ENCODE results near the gene ARHGEF19. TPM values are rescaled to one million over a fixed set of nuclear protein-coding genes. Genes with fewer than 3 reads are reported as not detected.

The ARHGEF19 gene
- total and polyA plus RNA-seq, 2 experiments from 2014 or later, result 21.0 to 24.8 TPM

- no peaks in the 10 kb centered on the region for H4K20me1 ChIP-seq (ENCODE audit: insufficient read depth, poor library complexity, severe bottlenecking)
- H3K4me1 ChIP-seq (ENCODE audit: insufficient read depth), result peaks cover 13% of the 10 kb centered on the region
- TF ChIP-seq EZH2phosphoT487 (IDR thresholded peaks at IDR 0.05; ENCODE audit: low read depth, severe bottlenecking, unreplicated experiment), result no peak
- H2AFZ ChIP-seq, result no peak overlapping the region
- H3K27ac ChIP-seq, result no peak overlapping the region
- no peaks in the 10 kb centered on the region for H3K9me2 ChIP-seq (replicated peaks; ENCODE audit: insufficient read depth)
- H3K79me2 ChIP-seq, result no peaks in the 10 kb centered on the region
- no peaks in the 10 kb centered on the region for H3K9me3 ChIP-seq (ENCODE audit: low read depth)
- H3K36me3 ChIP-seq (replicated peaks; ENCODE audit: insufficient read depth, low read depth), result no peaks in the 10 kb centered on the region
- no peaks in the 10 kb centered on the region for H3K27me3 ChIP-seq
- no peak overlapping the region for H3K4me3 ChIP-seq
- 81% methylated on average over 8 of the region's 8 CpGs for WGBS (ENCODE audit: low lambda C conversion rate, missing lambda C conversion rate)
- no peak overlapping the region for H3K4me2 ChIP-seq
- no peak for DNase-seq (ENCODE audit: low spot score)
These were observed 30.8 kb upstream of the ARHGEF19 start for GRCh38 chr1:16243215-16243610.

GRCh38 chr1:16242556-16243214 lies 30.2 kb upstream of the ARHGEF19 start:
- no peak for TF ChIP-seq EZH2 (IDR thresholded peaks at IDR 0.05; ENCODE audit: borderline replicate concordance)
- no peak for TF ChIP-seq CTCF (IDR thresholded peaks at IDR 0.05; ENCODE audit: poor library complexity)
- TF ChIP-seq EZH2phosphoT487 (IDR thresholded peaks at IDR 0.05; ENCODE audit: low read depth, severe bottlenecking, unreplicated experiment), result no peak
- no peaks in the 10 kb centered on the region for H3K9me3 ChIP-seq (ENCODE audit: low read depth)
- H3K36me3 ChIP-seq (replicated peaks; ENCODE audit: insufficient read depth, low read depth), result no peaks in the 10 kb centered on the region
- 90% methylated on average over 17 of the region's 17 CpGs for WGBS (ENCODE audit: low lambda C conversion rate, missing lambda C conversion rate)
- no peak overlapping the region for H3K4me3 ChIP-seq
- no peak overlapping the region for H3K4me2 ChIP-seq
- peaks cover 12% of the 10 kb centered on the region for H3K4me1 ChIP-seq (ENCODE audit: insufficient read depth)
- no peaks in the 10 kb centered on the region for H3K9me2 ChIP-seq (replicated peaks; ENCODE audit: insufficient read depth)
- H4K20me1 ChIP-seq (ENCODE audit: insufficient read depth, poor library complexity, severe bottlenecking), result no peaks in the 10 kb centered on the region
- no peak overlapping the region for H3K27ac ChIP-seq
- DNase-seq (ENCODE audit: low spot score), result no peak
- no peaks in the 10 kb centered on the region for H3K27me3 ChIP-seq
- H3K79me2 ChIP-seq, result no peaks in the 10 kb centered on the region
- H2AFZ ChIP-seq, result no peak overlapping the region

GRCh38 chr1:16241221-16241708 lies 28.8 kb upstream of the ARHGEF19 start:
- no peak overlapping the region for H3K27ac ChIP-seq
- H2AFZ ChIP-seq, result no peak overlapping the region
- H4K20me1 ChIP-seq (ENCODE audit: insufficient read depth, poor library complexity, severe bottlenecking), result no peaks in the 10 kb centered on the region
- DNase-seq (ENCODE audit: low spot score), result no peak
- no peak overlapping the region for H3K4me3 ChIP-seq
- H3K4me2 ChIP-seq, result no peak overlapping the region
- H3K9me2 ChIP-seq (replicated peaks; ENCODE audit: insufficient read depth), result no peaks in the 10 kb centered on the region
- 85% methylated on average over 10 of the region's 10 CpGs for WGBS (ENCODE audit: low lambda C conversion rate, missing lambda C conversion rate)
- peaks cover 17% of the 10 kb centered on the region for H3K4me1 ChIP-seq (ENCODE audit: insufficient read depth)
- no peaks in the 10 kb centered on the region for H3K36me3 ChIP-seq (replicated peaks; ENCODE audit: insufficient read depth, low read depth)
- H3K9me3 ChIP-seq (ENCODE audit: low read depth), result no peaks in the 10 kb centered on the region
- no peaks in the 10 kb centered on the region for H3K27me3 ChIP-seq
- H3K79me2 ChIP-seq, result no peaks in the 10 kb centered on the region
- TF ChIP-seq EZH2 (IDR thresholded peaks at IDR 0.05; ENCODE audit: borderline replicate concordance), result no peak
- no peak for TF ChIP-seq CTCF (IDR thresholded peaks at IDR 0.05; ENCODE audit: poor library complexity)
- TF ChIP-seq EZH2phosphoT487 (IDR thresholded peaks at IDR 0.05; ENCODE audit: low read depth, severe bottlenecking, unreplicated experiment), result no peak

- no peaks in the 10 kb centered on the region for H3K9me2 ChIP-seq (replicated peaks; ENCODE audit: insufficient read depth)
- DNase-seq (ENCODE audit: low spot score), result no peak
- TF ChIP-seq EZH2phosphoT487 (IDR thresholded peaks at IDR 0.05; ENCODE audit: low read depth, severe bottlenecking, unreplicated experiment) (no peak), EZH2 (IDR thresholded peaks at IDR 0.05; ENCODE audit: borderline replicate concordance) (no peak)
- no peaks in the 10 kb centered on the region for H3K79me2 ChIP-seq
- H3K9me3 ChIP-seq (ENCODE audit: low read depth), result no peaks in the 10 kb centered on the region
- no peaks in the 10 kb centered on the region for H3K36me3 ChIP-seq (replicated peaks; ENCODE audit: insufficient read depth, low read depth)
- H3K4me3 ChIP-seq, result no peak overlapping the region
- no peak overlapping the region for H3K4me2 ChIP-seq
- H3K4me1 ChIP-seq (ENCODE audit: insufficient read depth), result peaks cover 21% of the 10 kb centered on the region
- WGBS (ENCODE audit: low lambda C conversion rate, missing lambda C conversion rate), result 91% methylated on average over 2 of the region's 2 CpGs
- no peak overlapping the region for H2AFZ ChIP-seq
- no peaks in the 10 kb centered on the region for H3K27me3 ChIP-seq
- no peak overlapping the region for H3K27ac ChIP-seq
- no peaks in the 10 kb centered on the region for H4K20me1 ChIP-seq (ENCODE audit: insufficient read depth, poor library complexity, severe bottlenecking)
These were observed 27.6 kb upstream of the ARHGEF19 start for GRCh38 chr1:16239972-16240491.
